Measurements from ENCODE around the gene TRAPPC1. TPM values are rescaled to one million over a fixed set of nuclear protein-coding genes. Genes with fewer than 3 reads are reported as not detected.

Gene TRAPPC1
- total RNA-seq, 1 donor from 2014 or later, result 184 TPM

DNA sequence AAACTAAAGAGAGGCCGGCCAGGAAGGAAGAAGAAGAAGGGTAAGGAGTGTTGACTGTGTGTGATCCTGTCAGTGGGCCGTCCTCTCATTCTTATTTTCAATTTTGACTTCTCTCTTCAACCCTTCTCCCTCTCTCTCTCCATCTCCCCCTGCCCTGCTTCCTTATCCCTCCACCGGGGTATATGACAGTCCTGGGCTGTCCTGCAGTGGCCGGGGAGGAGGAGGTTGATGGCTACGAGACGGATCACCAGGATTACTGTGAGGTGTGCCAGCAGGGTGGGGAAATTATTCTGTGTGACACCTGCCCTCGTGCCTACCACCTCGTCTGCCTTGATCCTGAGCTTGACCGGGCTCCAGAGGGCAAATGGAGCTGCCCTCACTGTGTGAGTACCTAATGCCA lies 37.5 kb downstream of the TRAPPC1 start:
- H3K9ac ChIP-seq (ENCODE audit: low read length), result no peak overlapping the region
- no peaks in the 10 kb centered on the region for H3K9me3 ChIP-seq (ENCODE audit: insufficient read depth, low read depth, low read length)
- Mint-ChIP-seq H3K4me3 (ENCODE audit: unreplicated experiment) (no peak overlapping the region), H3K9me3 (ENCODE audit: unreplicated experiment) (peaks cover 2% of the 10 kb centered on the region), H3K27me3 (ENCODE audit: low read depth, unreplicated experiment) (no peaks in the 10 kb centered on the region), H3K4me1 (ENCODE audit: low read depth, unreplicated experiment) (no peaks in the 10 kb centered on the region), H3K27ac (ENCODE audit: unreplicated experiment) (no peak overlapping the region), H3K36me3 (ENCODE audit: low read depth, unreplicated experiment) (peaks cover 52% of the 10 kb centered on the region)
- no peaks in the 10 kb centered on the region for H3K27me3 ChIP-seq (ENCODE audit: insufficient read depth, low read length)
- no peak overlapping the region for H3K4me2 ChIP-seq (ENCODE audit: low read length)
- DNase-seq (ENCODE audit: low read depth) (no peak), FAIRE-seq (no peak)
- H3K4me3 ChIP-seq (ENCODE audit: insufficient read depth, low read depth, low read length), result no peak overlapping the region
- no peak overlapping the region for H3K27ac ChIP-seq (ENCODE audit: low read depth, low read length)
- H3K36me3 ChIP-seq (ENCODE audit: insufficient read depth, low read length), result peaks cover 50% of the 10 kb centered on the region
- peaks cover 30% of the 10 kb centered on the region for H4K20me1 ChIP-seq (ENCODE audit: insufficient read depth, low read length)
- H2AFZ ChIP-seq (ENCODE audit: low read depth, low read length), result no peak overlapping the region
- peaks cover 13% of the 10 kb centered on the region for H3K79me2 ChIP-seq (ENCODE audit: insufficient read depth, low read length)
- no peak for TF ChIP-seq EZH2 (IDR thresholded peaks at IDR 0.05; ENCODE audit: insufficient read depth, low read length)
- TF ChIP-seq, protein P1, sequence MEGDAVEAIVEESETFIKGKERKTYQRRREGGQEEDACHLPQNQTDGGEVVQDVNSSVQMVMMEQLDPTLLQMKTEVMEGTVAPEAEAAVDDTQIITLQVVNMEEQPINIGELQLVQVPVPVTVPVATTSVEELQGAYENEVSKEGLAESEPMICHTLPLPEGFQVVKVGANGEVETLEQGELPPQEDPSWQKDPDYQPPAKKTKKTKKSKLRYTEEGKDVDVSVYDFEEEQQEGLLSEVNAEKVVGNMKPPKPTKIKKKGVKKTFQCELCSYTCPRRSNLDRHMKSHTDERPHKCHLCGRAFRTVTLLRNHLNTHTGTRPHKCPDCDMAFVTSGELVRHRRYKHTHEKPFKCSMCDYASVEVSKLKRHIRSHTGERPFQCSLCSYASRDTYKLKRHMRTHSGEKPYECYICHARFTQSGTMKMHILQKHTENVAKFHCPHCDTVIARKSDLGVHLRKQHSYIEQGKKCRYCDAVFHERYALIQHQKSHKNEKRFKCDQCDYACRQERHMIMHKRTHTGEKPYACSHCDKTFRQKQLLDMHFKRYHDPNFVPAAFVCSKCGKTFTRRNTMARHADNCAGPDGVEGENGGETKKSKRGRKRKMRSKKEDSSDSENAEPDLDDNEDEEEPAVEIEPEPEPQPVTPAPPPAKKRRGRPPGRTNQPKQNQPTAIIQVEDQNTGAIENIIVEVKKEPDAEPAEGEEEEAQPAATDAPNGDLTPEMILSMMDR (IDR thresholded peaks at IDR 0.05; ENCODE audit: insufficient read depth, low read depth, low read length), result no peak
- peaks cover 6% of the 10 kb centered on the region for H3K4me1 ChIP-seq (ENCODE audit: insufficient read depth, low read length)

DNA sequence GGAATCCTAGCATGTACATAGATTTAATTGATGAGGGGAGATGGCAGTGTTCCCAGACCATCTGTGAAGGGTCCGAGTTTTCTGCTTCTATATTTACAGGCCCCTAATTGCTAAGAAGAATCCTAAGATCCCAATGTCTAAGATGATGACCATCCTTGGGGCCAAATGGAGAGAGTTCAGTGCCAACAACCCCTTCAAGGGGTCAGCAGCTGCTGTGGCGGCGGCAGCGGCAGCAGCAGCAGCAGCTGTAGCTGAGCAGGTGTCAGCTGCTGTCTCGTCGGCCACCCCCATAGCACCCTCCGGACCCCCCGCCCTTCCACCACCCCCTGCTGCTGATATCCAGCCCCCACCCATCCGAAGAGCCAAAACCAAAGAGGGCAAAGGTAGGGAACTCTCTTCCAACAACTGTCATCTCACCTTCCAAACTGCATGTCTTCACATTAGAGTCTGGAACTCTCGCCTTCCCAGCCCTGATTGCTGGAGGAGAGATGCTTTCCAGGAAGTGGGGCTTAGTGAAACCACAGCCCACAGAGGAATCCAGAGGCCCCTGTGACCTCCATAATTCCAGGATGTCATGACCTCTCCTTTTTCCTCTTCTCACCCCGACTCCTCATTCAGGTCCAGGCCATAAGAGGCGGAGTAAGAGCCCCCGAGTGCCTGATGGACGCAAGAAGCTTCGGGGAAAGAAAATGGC lies 38.4 kb downstream of the TRAPPC1 start:
- H4K20me1 ChIP-seq (ENCODE audit: insufficient read depth, low read length), result peaks cover 39% of the 10 kb centered on the region
- peaks cover 41% of the 10 kb centered on the region for H3K36me3 ChIP-seq (ENCODE audit: insufficient read depth, low read length)
- Mint-ChIP-seq H3K36me3 (ENCODE audit: low read depth, unreplicated experiment) (peaks cover 46% of the 10 kb centered on the region), H3K27me3 (ENCODE audit: low read depth, unreplicated experiment) (no peaks in the 10 kb centered on the region), H3K4me1 (ENCODE audit: low read depth, unreplicated experiment) (no peaks in the 10 kb centered on the region), H3K9me3 (ENCODE audit: unreplicated experiment) (peaks cover 2% of the 10 kb centered on the region), H3K27ac (ENCODE audit: unreplicated experiment) (no peak overlapping the region), H3K4me3 (ENCODE audit: unreplicated experiment) (no peak overlapping the region)
- H3K4me2 ChIP-seq (ENCODE audit: low read length), result no peak overlapping the region
- no peaks in the 10 kb centered on the region for H3K9me3 ChIP-seq (ENCODE audit: insufficient read depth, low read depth, low read length)
- TF ChIP-seq EZH2 (IDR thresholded peaks at IDR 0.05; ENCODE audit: insufficient read depth, low read length), result no peak
- H3K27me3 ChIP-seq (ENCODE audit: insufficient read depth, low read length), result no peaks in the 10 kb centered on the region
- peaks cover 22% of the 10 kb centered on the region for H3K79me2 ChIP-seq (ENCODE audit: insufficient read depth, low read length)
- H2AFZ ChIP-seq (ENCODE audit: low read depth, low read length), result no peak overlapping the region
- H3K4me3 ChIP-seq (ENCODE audit: insufficient read depth, low read depth, low read length), result no peak overlapping the region
- peaks cover 15% of the 10 kb centered on the region for H3K4me1 ChIP-seq (ENCODE audit: insufficient read depth, low read length)
- FAIRE-seq, result no peak
- no peak for DNase-seq (ENCODE audit: low read depth)
- H3K9ac ChIP-seq (ENCODE audit: low read length), result no peak overlapping the region
- H3K27ac ChIP-seq (ENCODE audit: low read depth, low read length), result no peak overlapping the region

DNA sequence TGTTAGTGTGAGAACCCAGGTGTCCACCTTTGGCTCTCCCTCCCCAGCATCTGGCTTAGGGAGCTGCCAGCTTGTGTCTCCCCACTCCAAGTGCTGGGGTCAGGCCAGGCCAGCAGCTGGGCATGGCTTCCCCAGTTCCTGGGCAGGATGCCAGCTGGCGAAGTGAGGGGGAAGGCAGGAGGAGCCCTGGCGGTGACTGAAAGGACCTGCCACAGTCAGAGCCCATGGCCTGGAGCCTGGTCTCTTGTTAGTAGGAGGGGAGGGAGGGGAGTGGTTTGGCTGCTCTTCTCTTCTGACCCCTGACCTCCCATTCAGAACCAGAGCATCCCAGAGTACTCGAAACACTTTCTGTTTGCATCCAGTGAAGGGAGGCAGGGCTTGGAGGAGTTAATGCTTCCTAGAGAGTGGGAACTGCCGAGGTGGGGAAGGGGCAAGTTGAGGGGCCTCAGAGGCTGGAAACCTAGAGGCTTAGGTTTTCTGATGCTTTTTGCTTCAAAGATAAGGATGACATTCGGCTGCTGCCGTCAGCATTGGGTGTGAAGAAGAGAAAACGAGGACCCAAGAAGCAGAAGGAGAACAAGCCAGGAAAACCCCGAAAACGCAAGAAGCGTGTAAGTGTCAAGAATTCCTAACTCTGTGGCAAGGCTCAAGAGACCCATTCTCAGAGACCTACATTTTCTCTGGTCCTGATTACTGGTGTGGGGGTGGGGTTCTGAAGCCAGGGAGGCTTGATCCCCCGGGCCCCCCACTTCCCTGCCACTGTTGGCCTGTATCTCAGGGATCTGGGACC lies 42.4 kb downstream of the TRAPPC1 start:
- peaks cover 38% of the 10 kb centered on the region for H3K79me2 ChIP-seq (ENCODE audit: insufficient read depth, low read length)
- peaks cover 32% of the 10 kb centered on the region for H3K4me1 ChIP-seq (ENCODE audit: insufficient read depth, low read length)
- TF ChIP-seq, protein P1 (IDR thresholded peaks at IDR 0.05; ENCODE audit: insufficient read depth, low read depth, low read length), result peak; percentile 24
- TF ChIP-seq EZH2 (IDR thresholded peaks at IDR 0.05; ENCODE audit: insufficient read depth, low read length), result no peak
- no peaks in the 10 kb centered on the region for H3K4me1 Mint-ChIP-seq (ENCODE audit: low read depth, unreplicated experiment)
- peak overlapping the region; percentile 96 for H3K4me2 ChIP-seq (ENCODE audit: low read length)
- H3K9ac ChIP-seq (ENCODE audit: low read length), result peak overlapping the region; percentile 80
- H3K27ac ChIP-seq (ENCODE audit: low read depth, low read length), result peak overlapping the region; percentile 12
- H3K27me3 Mint-ChIP-seq (ENCODE audit: low read depth, unreplicated experiment), result no peaks in the 10 kb centered on the region
- H3K36me3 ChIP-seq (ENCODE audit: insufficient read depth, low read length), result peaks cover 17% of the 10 kb centered on the region
- H3K9me3 ChIP-seq (ENCODE audit: insufficient read depth, low read depth, low read length), result no peaks in the 10 kb centered on the region
- H3K4me3 Mint-ChIP-seq (ENCODE audit: unreplicated experiment), result peak overlapping the region; percentile 57
- H2AFZ ChIP-seq (ENCODE audit: low read depth, low read length), result no peak overlapping the region
- peak; percentile 68 for DNase-seq (ENCODE audit: low read depth)
- peak overlapping the region; percentile 15 for H3K4me3 ChIP-seq (ENCODE audit: insufficient read depth, low read depth, low read length)
- no peak overlapping the region for H3K27ac Mint-ChIP-seq (ENCODE audit: unreplicated experiment)
- peak; percentile 17 for FAIRE-seq
- H3K36me3 Mint-ChIP-seq (ENCODE audit: low read depth, unreplicated experiment), result peaks cover 20% of the 10 kb centered on the region
- H4K20me1 ChIP-seq (ENCODE audit: insufficient read depth, low read length), result peaks cover 33% of the 10 kb centered on the region
- H3K27me3 ChIP-seq (ENCODE audit: insufficient read depth, low read length), result no peaks in the 10 kb centered on the region
- H3K9me3 Mint-ChIP-seq (ENCODE audit: unreplicated experiment), result no peaks in the 10 kb centered on the region

Measured in astrocyte (in vitro differentiated cells and primary cell).